GM23248 (cell line): Measurements from ENCODE around the gene FAT1. TPM values are rescaled to one million over a fixed set of nuclear protein-coding genes. Genes with fewer than 3 reads are reported as not detected.
A peak's percentile ranks its signal among the peaks of the same experiment; 100 is the strongest.

Source experiments
- DNase-seq: peaks from one replicate; pipeline ENCODE4 v3.0.0-alpha.2; 2015
- H2AFZ ChIP-seq: fragments of 200-600 bp; sonication (generic); 2 replicates; pipeline ENCODE4 v1.6.1; 2016; ENCODE audit warnings: antibody characterized with exemption
- H3F3A ChIP-seq: fragments of 200-600 bp; sonication (generic); 2 replicates; pipeline ENCODE4 v1.6.1; 2016; ENCODE audit warnings: mild to moderate bottlenecking, antibody characterized with exemption, mixed run types; ENCODE audit not compliant: insufficient read depth
- H3K27ac ChIP-seq: fragments of 200-600 bp; sonication (generic); 2 replicates; pipeline ENCODE4 v1.5.1; 2016; ENCODE audit warnings: mild to moderate bottlenecking
- H3K27me3 ChIP-seq: fragments of 200-600 bp; sonication (generic); replicated peaks from 2 replicates; pipeline ENCODE4 v1.6.1; 2016; ENCODE audit warnings: mild to moderate bottlenecking; ENCODE audit not compliant: insufficient read depth
- H3K36me3 ChIP-seq: fragments of 200-600 bp; sonication (generic); 2 replicates; pipeline ENCODE4 v1.6.1; 2016; ENCODE audit warnings: low read depth, mild to moderate bottlenecking
- H3K4me1 ChIP-seq: fragments of 200-600 bp; sonication (generic); 2 replicates; pipeline ENCODE4 v1.6.1; 2016; ENCODE audit warnings: mild to moderate bottlenecking; ENCODE audit not compliant: insufficient read depth
- H3K4me2 ChIP-seq: fragments of 200-600 bp; sonication (generic); one replicate; pipeline ENCODE4 v1.6.1; 2016; ENCODE audit warnings: mild to moderate bottlenecking; ENCODE audit not compliant: unreplicated experiment
- H3K4me3 ChIP-seq: fragments of 200-600 bp; sonication (generic); 2 replicates; pipeline ENCODE4 v1.5.1; 2016; ENCODE audit warnings: mild to moderate bottlenecking
- H3K79me2 ChIP-seq: fragments of 200-600 bp; sonication (generic); 2 replicates; pipeline ENCODE4 v1.6.1; 2016; ENCODE audit warnings: mild to moderate bottlenecking; ENCODE audit not compliant: insufficient read depth
- H3K9ac ChIP-seq: fragments of 200-600 bp; sonication (generic); 2 replicates; pipeline ENCODE4 v1.6.1; 2016; ENCODE audit warnings: mild to moderate bottlenecking
- H3K9me2 ChIP-seq: fragments of 200-600 bp; sonication (generic); 2 replicates; pipeline ENCODE4 v1.6.1; 2016; ENCODE audit warnings: mixed run types, mild to moderate bottlenecking, moderate library complexity; ENCODE audit not compliant: insufficient read depth
- H3K9me3 ChIP-seq: fragments of 200-600 bp; sonication (generic); one replicate; pipeline ENCODE4 v1.6.1; 2017; ENCODE audit warnings: low read depth
- H4K20me1 ChIP-seq: fragments of 200-600 bp; sonication (generic); 2 replicates; pipeline ENCODE4 v1.6.0; 2016; ENCODE audit not compliant: insufficient read depth
- EZH2 ChIP-seq: fragments of 200-600 bp; sonication (generic); IDR thresholded peaks from 2 replicates; pipeline ENCODE4 v1.6.1; 2018; ENCODE audit warnings: antibody characterized with exemption, mild to moderate bottlenecking; ENCODE audit not compliant: insufficient read depth, poor library complexity, severe bottlenecking
- EZH2phosphoT487 ChIP-seq: fragments of 200-600 bp; sonication (generic); IDR thresholded peaks from 2 replicates; pipeline ENCODE4 v1.6.1; 2018; ENCODE audit warnings: antibody characterized with exemption, moderate library complexity, mild to moderate bottlenecking, low read depth; ENCODE audit not compliant: insufficient read depth
- WGBS, 2 experiments: methylation state at CpG; one replicate each; pipeline ENCODE4 v1.1.6; 2015 to 2017; ENCODE audit warnings: low lambda C conversion rate in 2 of 2, low coverage in 1 of 2; ENCODE audit errors: missing lambda C conversion rate in 2 of 2; 5-methylcytosine and 5-hydroxymethylcytosine counted together
- in situ Hi-C: fragments of 300-500 bp; cut with MboI; formaldehyde crosslinking; loops from 2 replicates; pipeline ENCODE4 v1.15.0; 2020
- polyA plus RNA-seq: library from polyadenylated mRNA; unstranded; fragments of >200 nt; fragmentation: Nextera tagmentation; extraction: Ambion mirVana; gene quantifications from 2 replicates; pipeline ENCODE4 v1.2.1, GENCODE V29; 2016
- total RNA-seq: library from RNA; depleted of rRNA; stranded (reverse); fragments of >200 nt; shearing (Covaris generic); gene quantifications from 2 replicates; pipeline ENCODE4 v1.2.3, GENCODE V29; 2014

FAT1 gene
- total and polyA plus RNA-seq, 2 experiments from 2014 or later: 53.3 to 250 TPM

DNA sequence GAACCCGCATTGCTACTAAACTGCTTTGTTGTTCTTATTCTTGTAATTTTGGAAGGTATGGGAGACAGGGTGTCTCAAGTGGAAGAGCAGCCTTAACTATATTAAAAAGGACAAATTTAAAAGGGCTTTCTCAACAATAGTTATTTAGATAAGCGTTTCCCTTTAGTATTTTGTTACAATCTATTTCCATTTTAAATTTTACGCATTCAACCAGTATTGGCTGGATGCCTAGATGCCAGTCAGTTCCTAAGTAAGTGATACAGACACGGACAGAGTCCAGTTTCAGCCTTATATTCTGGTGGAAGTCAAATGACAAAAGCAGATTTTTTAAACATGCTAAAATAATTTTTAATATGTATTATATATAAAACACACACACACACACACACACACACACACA is 28.3 kb downstream of the FAT1 start:
- Histone ChIP-seq H3K27ac (no peak overlapping the region), H2AFZ (no peak overlapping the region), H3K27me3 (no peaks in the 10 kb centered on the region), H3K36me3 (0 out of 2 replicates have a peak, but pooled peaks cover 6% of the 10 kb centered on the region), H3K9me3 (no peaks in the 10 kb centered on the region), H3K9ac (no peak overlapping the region), H3K9me2 (peaks cover 4% of the 10 kb centered on the region; the same call in 1 of the 2 replicates), H3F3A (peaks cover 37% of the 10 kb centered on the region), H4K20me1 (no peaks in the 10 kb centered on the region), H3K79me2 (peaks cover 96% of the 10 kb centered on the region), H3K4me3 (no peak overlapping the region), H3K4me2 (no peak overlapping the region), H3K4me1 (peaks cover 32% of the 10 kb centered on the region)
- in situ Hi-C loops: no loop called here
- WGBS, 2 experiments: 76 to 84% methylated on average over 4 of the region's 4 CpGs
- TF ChIP-seq EZH2 (no peak), EZH2phosphoT487 (no peak)
- DNase-seq: no peak

DNA sequence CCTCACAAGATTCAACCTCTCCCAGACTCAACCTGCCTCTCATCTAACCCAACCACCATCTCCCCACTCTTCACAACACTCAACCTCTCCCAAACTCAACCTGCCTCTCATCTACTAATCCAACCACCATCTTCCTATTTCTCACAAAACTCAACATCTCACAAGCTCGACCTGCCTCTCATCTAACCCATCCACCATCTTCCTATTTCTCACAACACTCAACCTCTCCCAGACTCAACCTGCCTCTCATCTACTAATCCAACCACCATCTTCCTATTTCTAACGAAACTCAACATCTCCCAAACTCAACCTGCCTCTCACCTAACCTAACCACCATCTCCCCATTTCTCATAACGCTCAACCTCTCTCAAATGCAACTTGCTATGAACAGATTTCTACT is 29.8 kb downstream of the FAT1 start:
- Histone ChIP-seq H3K9ac (peak overlapping the region; percentile 28), H2AFZ (no peak overlapping the region), H3K79me2 (peaks cover 96% of the 10 kb centered on the region), H3K27ac (peak overlapping the region; percentile 91), H3K4me1 (peaks cover 34% of the 10 kb centered on the region), H3K4me3 (peak overlapping the region; percentile 56), H3F3A (peaks cover 25% of the 10 kb centered on the region), H3K36me3 (0 out of 2 replicates have a peak, but pooled peaks cover 6% of the 10 kb centered on the region), H3K9me2 (peaks cover 4% of the 10 kb centered on the region; the same call in 1 of the 2 replicates), H3K9me3 (no peaks in the 10 kb centered on the region), H3K27me3 (no peaks in the 10 kb centered on the region), H4K20me1 (no peaks in the 10 kb centered on the region), H3K4me2 (peak overlapping the region; percentile 59)
- WGBS, 2 experiments: 96 to 97% methylated on average over 3 of the region's 3 CpGs
- in situ Hi-C loops: no loop called here
- TF ChIP-seq EZH2 (no peak), EZH2phosphoT487 (no peak)
- DNase-seq: no peak

DNA sequence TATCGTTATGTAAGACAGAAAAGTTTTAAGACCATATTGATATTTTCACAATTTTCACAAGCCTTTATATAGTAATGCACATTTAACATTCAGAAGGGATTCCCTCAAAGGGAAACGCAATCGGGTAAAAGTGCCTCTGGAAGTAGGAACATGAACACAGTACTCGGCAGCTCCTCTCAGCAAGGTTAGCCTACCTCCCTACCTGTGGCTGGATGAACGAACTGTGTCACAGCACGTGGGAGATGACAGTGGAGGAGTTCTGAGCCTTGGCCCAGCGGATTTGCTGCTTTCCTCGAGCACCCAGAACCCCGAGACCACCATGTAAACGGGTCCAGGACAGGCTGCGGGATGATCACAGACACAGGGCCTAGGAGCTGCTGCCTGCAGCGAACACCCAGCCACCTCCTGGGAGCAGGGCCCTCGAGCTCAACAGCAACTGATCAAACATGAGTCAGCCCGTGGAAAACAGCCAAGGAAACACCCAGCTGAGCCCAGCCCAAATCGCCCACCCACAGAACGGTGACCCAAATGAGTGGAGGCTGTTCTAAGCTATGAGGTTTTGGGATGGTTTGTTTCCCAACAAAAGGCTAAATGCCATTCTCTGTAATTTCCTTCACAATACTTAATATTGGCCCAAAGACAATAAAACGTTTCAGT is 30.4 kb downstream of the FAT1 start:
- H3K4me1 ChIP-seq: peaks cover 34% of the 10 kb centered on the region
- peak overlapping the region; percentile 91 for H3K27ac ChIP-seq
- peak overlapping the region; percentile 56 for H3K4me3 ChIP-seq
- H3K9ac ChIP-seq: peak overlapping the region; percentile 77
- in situ Hi-C loops: no loop called here
- no peaks in the 10 kb centered on the region for H3K9me3 ChIP-seq
- H2AFZ ChIP-seq: peak overlapping the region; percentile 44; the same call in 1 of the 2 replicates
- no peaks in the 10 kb centered on the region for H3K27me3 ChIP-seq
- H3K79me2 ChIP-seq: peaks cover 96% of the 10 kb centered on the region
- peaks cover 4% of the 10 kb centered on the region; the same call in 1 of the 2 replicates for H3K9me2 ChIP-seq
- WGBS, 2 experiments: 15 to 17% methylated on average over 17 of the region's 17 CpGs
- H3K36me3 ChIP-seq: 0 out of 2 replicates have a peak, but pooled peaks cover 6% of the 10 kb centered on the region
- no peaks in the 10 kb centered on the region for H4K20me1 ChIP-seq
- peak overlapping the region; percentile 75 for H3K4me2 ChIP-seq
- no peak for TF ChIP-seq EZH2phosphoT487
- no peak for TF ChIP-seq EZH2
- peaks cover 25% of the 10 kb centered on the region for H3F3A ChIP-seq
- peak; percentile 96 for DNase-seq

DNA sequence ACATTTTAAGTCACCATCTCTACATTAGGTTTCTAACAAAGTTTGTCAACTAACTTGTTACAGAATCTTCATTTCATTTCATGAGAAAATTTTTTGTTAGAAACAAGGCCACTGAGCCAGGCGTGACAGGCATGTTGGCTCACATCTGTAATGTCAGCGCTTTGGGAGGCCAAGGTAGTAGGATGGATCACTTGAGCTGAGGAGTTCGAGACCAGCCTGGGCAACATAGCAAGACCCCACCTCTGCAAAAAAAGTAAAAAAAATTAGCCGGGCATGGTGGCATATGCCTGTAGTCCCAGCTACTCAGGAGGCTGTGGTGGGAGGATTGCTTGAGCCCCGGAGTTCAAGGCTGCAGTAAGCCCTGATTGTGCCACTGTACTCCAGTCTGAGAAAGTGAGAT is 32.3 kb downstream of the FAT1 start:
- Histone ChIP-seq H3K4me2 (no peak overlapping the region), H4K20me1 (no peaks in the 10 kb centered on the region)
- in situ Hi-C loops: no loop called here

More for the DNA sequence above, 32.3 kb downstream of the FAT1 start:
- H2AFZ ChIP-seq: no peak overlapping the region
- H3K9ac ChIP-seq: no peak overlapping the region
- H3K9me3 ChIP-seq: no peaks in the 10 kb centered on the region
- no peaks in the 10 kb centered on the region for H3K27me3 ChIP-seq
- DNase-seq: no peak
- no peak overlapping the region for H3K27ac ChIP-seq
- peaks cover 46% of the 10 kb centered on the region for H3K4me1 ChIP-seq
- peaks cover 4% of the 10 kb centered on the region; the same call in 1 of the 2 replicates for H3K9me2 ChIP-seq
- TF ChIP-seq EZH2 (no peak), EZH2phosphoT487 (no peak)
- H3K4me3 ChIP-seq: no peak overlapping the region
- 92 to 96% methylated on average over 5 of the region's 5 CpGs for WGBS, 2 experiments
- H3F3A ChIP-seq: peaks cover 37% of the 10 kb centered on the region
- H3K79me2 ChIP-seq: peaks cover 96% of the 10 kb centered on the region
- 0 out of 2 replicates have a peak, but pooled peaks cover 6% of the 10 kb centered on the region for H3K36me3 ChIP-seq
